Heart left ventricle (tissue), 16 donors: ENCODE results near the gene ZBTB20. TPM values are rescaled to one million over a fixed set of nuclear protein-coding genes. Genes with fewer than 3 reads are reported as not detected.

Experiments used
- ATAC-seq, 4 donors: fragments of 200-7000 bp; cut with Tn5 transposase; one replicate each; pipeline ENCODE4 v1.9.1; 2020 to 2022; ENCODE audit warnings: moderate library complexity in 4 of 4, mild to moderate bottlenecking in 3 of 4, moderate number of reproducible peaks in 1 of 4
- DNase-seq, 5 donors: peaks; one replicate each; pipeline ENCODE4 v3.0.0-alpha.2; 2020
- H3K27ac ChIP-seq, 12 donors: fragments of 200-600 bp; sonication (generic) in 4 of 12; one replicate each; pipeline versions ENCODE4 v1.5.0 to v1.8.0; 2016 to 2022; ENCODE audit warnings: mild to moderate bottlenecking in 2 of 12
- H3K27me3 ChIP-seq, 9 donors: fragments of 200-600 bp; sonication (generic) in 2 of 9; one replicate each; pipeline versions ENCODE4 v1.5.1 to v1.8.0; 2016 to 2022; ENCODE audit warnings: mild to moderate bottlenecking in 3 of 9
- H3K36me3 ChIP-seq, 9 donors: fragments of 200-600 bp; sonication (generic) in 2 of 9; one replicate each; pipeline versions ENCODE4 v1.5.0 to v1.8.0; 2018 to 2022; ENCODE audit warnings: mild to moderate bottlenecking in 2 of 9
- H3K4me1 ChIP-seq, 12 donors: fragments of 200-600 bp; sonication (generic) in 4 of 12; one replicate each; pipeline versions ENCODE4 v1.5.0 to v1.8.0; 2016 to 2022; ENCODE audit warnings: mild to moderate bottlenecking in 3 of 12
- H3K4me3 ChIP-seq, 12 donors: fragments of 200-600 bp; sonication (generic) in 4 of 12; one replicate each; pipeline versions ENCODE4 v1.5.0 to v1.8.0; 2017 to 2022; ENCODE audit warnings: mild to moderate bottlenecking in 9 of 12, moderate library complexity in 4 of 12
- H3K9me3 ChIP-seq, 12 donors: fragments of 200-600 bp; sonication (generic) in 4 of 12; one replicate each; pipeline versions ENCODE4 v1.5.0 to v1.8.0; 2016 to 2022; ENCODE audit warnings: mild to moderate bottlenecking in 1 of 12
- POLR2A ChIP-seq, 2 donors: fragments of 450-650 bp; IDR thresholded peaks; one replicate each; pipeline ENCODE4 v1.6.1; 2017; ENCODE audit warnings: antibody characterized with exemption in 2 of 2, mild to moderate bottlenecking in 2 of 2, moderate library complexity in 2 of 2
- WGBS, 4 donors: extraction: QIAGEN DNeasy Blood & Tissue Kit in 2 of 4; methylation state at CpG; one replicate each; pipeline versions ENCODE4 v1.1.5 to v1.1.7; 2013 to 2018; 5-methylcytosine and 5-hydroxymethylcytosine counted together
- intact Hi-C, 10 donors: fragments of 100-400 bp; cut with DNase I; formaldehyde crosslinking; loops; one replicate each; pipeline versions ENCODE4 v1.11.1 to v1.14.2; 2022
- polyA plus RNA-seq, 2 donors: library from polyadenylated mRNA; stranded (reverse); fragments of 200-250 nt; gene quantifications; one replicate each; pipeline ENCODE4 v1.2.3, GENCODE V29; 2013
- total RNA-seq, 9 donors: library from RNA; depleted of rRNA in 2 of 9; stranded (reverse); fragments of >200 nt in 2 of 9; fragmentation: NEBNext Ultra II Directional in 3 of 9; extraction: Animal tissue kit (Norgen Biotek cat#: 25700) in 3 of 9; gene quantifications; one replicate each; pipeline versions ENCODE4 v1.1.0 to v1.2.4, GENCODE V29; 2016 to 2023
- TF ChIP-seq, protein P1 (sequence below), 12 donors: fragments of 200-600 bp; sonication (generic) in 4 of 12; IDR thresholded peaks; one replicate each; pipeline versions ENCODE4 v1.5.0 to v1.8.0; 2018 to 2022; ENCODE audit warnings: antibody characterized with exemption in 12 of 12, mild to moderate bottlenecking in 5 of 12
- donor health status: ischemic (EF 13 %, LVEDD 7.1; RV severe dilation, severe dysfunction).
- donor health status: healthy with polysubstance abuse.
- donor health status: DM: no; HTN: yes; CAD: no.
- donor health status: DM: no; HTN: no; CAD: no.
- donor health status: ischemic (EF 25% LVEDD 6.9; RV normal size, moderate dysfunction).
- donor health status: ischemic (EF 25% LVEDD 5.7; RV mildly dilated, moderate dysfunction).
- donor health status: healthy.
- donor health status: DM: yes; HTN: yes; CAD: no.
- donor health status: ischemic (EF 35%, LVEDD 5.7; RV mildly dilated, moderate dysfunction).
- donor health status: nonischemic (EF 11% LVEDD 7.7; RV severe dilation, severe dysfunction).
- donor health status: DM: yes; HTN: yes; CAD: no.
- donor health status: PGD.
- donor health status: ischemic (EF 29% LVEDD 5.4; RV normal size, mild dysfunction).
- donor health status: nonischemic (EF 23%, LVEDD 6.1; RV moderate dilation, normal function).

ZBTB20 gene
- total and polyA plus RNA-seq, 11 donors: 6.2 to 109 (median 77.3) TPM

DNA sequence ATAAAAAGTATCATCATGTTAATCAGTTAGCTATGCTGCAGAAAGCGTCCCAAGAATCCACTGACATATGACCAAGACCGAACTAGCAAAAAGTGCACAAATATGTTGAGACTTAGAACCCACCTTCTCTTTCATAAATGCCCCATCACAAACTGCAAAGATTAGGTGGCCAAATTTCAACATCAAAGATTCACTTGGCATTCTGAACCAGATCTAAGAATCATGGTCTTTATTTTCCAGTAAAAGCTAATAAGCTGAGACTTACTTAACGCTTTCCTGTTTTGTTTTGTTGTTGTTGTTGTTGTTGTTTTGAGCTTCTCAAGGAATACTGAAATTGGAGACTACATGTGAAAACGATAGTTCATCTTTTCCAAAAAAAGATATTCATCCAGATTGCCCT is 62.4 kb downstream of the ZBTB20 start:
- intact Hi-C loops: loop anchor here in 3 of 10 donors (10.0 kb wide), 3 partner anchors 250 to 720 kb away; no protein-coding TSS in a partner anchor
- 64 to 92% (median 79%) methylated on average over 4 of the region's 4 CpGs for WGBS, 4 donors
- DNase-seq: no peak
- Histone ChIP-seq H3K4me3 (no peak overlapping the region), H3K9me3 (no peaks in the 10 kb centered on the region), H3K27ac (peak overlapping the region in 3 of 12 donors; percentile 7 to 19 (median 16)), H3K36me3 (no peaks in the 10 kb centered on the region), H3K4me1 (peaks cover 0 to 58% (median 21%) of the 10 kb centered on the region in 12 donors), H3K27me3 (no peaks in the 10 kb centered on the region)
- TF ChIP-seq, protein P1, sequence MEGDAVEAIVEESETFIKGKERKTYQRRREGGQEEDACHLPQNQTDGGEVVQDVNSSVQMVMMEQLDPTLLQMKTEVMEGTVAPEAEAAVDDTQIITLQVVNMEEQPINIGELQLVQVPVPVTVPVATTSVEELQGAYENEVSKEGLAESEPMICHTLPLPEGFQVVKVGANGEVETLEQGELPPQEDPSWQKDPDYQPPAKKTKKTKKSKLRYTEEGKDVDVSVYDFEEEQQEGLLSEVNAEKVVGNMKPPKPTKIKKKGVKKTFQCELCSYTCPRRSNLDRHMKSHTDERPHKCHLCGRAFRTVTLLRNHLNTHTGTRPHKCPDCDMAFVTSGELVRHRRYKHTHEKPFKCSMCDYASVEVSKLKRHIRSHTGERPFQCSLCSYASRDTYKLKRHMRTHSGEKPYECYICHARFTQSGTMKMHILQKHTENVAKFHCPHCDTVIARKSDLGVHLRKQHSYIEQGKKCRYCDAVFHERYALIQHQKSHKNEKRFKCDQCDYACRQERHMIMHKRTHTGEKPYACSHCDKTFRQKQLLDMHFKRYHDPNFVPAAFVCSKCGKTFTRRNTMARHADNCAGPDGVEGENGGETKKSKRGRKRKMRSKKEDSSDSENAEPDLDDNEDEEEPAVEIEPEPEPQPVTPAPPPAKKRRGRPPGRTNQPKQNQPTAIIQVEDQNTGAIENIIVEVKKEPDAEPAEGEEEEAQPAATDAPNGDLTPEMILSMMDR (IDR thresholded peaks at IDR 0.05): no peak
- TF ChIP-seq POLR2A (IDR thresholded peaks at IDR 0.05): no peak
- no peak for ATAC-seq

DNA sequence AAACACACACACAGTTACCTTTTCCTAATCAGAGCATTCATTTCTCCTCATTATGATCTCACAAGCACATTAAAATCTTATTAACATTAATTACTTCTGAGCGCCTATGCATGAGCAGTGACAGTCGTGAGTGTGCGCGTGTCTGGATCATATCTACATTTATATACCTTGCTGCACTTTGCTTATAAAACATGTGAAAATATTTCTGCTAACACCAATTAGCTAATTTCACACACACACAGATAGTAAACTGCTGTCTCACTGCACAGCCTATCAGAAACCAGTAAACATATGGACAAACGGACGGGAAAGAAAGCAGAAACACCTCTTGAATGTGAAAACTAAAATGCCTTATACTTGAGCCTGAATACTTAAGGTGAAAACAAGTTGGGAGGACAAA is 64.8 kb downstream of the ZBTB20 start:
- WGBS, 4 donors: 79 to 88% (median 84%) methylated on average over 6 of the region's 6 CpGs
- H3K4me3 ChIP-seq: no peak overlapping the region
- no peak for TF ChIP-seq POLR2A (IDR thresholded peaks at IDR 0.05)
- TF ChIP-seq, protein P1 (IDR thresholded peaks at IDR 0.05): no peak
- peaks cover 0 to 42% (median 16%) of the 10 kb centered on the region in 12 donors for H3K4me1 ChIP-seq
- H3K27ac ChIP-seq: no peak overlapping the region
- ATAC-seq (no peak), DNase-seq (no peak)
- intact Hi-C loops: loop anchor here in 3 of 10 donors (10.0 kb wide), 3 partner anchors 247 to 717 kb away; no protein-coding TSS in a partner anchor
- H3K9me3 ChIP-seq: peaks cover 0 to 1% (median 0%) of the 10 kb centered on the region in 12 donors
- H3K36me3 ChIP-seq: no peaks in the 10 kb centered on the region
- no peaks in the 10 kb centered on the region for H3K27me3 ChIP-seq

DNA sequence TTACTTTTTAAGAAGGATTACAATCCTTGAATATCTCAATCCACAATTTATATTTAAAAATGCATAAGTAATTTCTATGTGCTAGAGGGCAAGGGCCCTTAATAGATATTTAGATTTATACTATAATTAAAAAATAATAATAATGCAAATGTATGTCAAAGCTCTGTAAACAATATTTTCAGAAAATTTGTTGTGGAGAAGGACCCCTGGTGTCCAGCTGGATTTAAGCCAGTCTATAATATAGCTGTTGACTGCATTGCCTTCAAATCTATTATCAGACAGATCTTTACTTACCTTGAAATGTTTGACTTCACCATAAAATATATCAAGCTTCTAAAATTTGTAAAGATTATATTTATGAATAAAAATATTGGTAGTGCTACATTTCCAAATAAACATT is 65.6 kb downstream of the ZBTB20 start:
- no peak for TF ChIP-seq POLR2A (IDR thresholded peaks at IDR 0.05)
- TF ChIP-seq, protein P1 (IDR thresholded peaks at IDR 0.05): no peak
- Histone ChIP-seq H3K4me3 (no peak overlapping the region), H3K36me3 (peaks cover 0 to 5% (median 0%) of the 10 kb centered on the region in 9 donors), H3K9me3 (peaks cover 0 to 6% (median 0%) of the 10 kb centered on the region in 12 donors), H3K27me3 (no peaks in the 10 kb centered on the region), H3K4me1 (peaks cover 0 to 33% (median 11%) of the 10 kb centered on the region in 12 donors), H3K27ac (no peak overlapping the region)
- DNase-seq (no peak), ATAC-seq (no peak)
- intact Hi-C loops: loop anchor here in 3 of 10 donors (10.0 kb wide), 3 partner anchors 247 to 717 kb away; no protein-coding TSS in a partner anchor

DNA sequence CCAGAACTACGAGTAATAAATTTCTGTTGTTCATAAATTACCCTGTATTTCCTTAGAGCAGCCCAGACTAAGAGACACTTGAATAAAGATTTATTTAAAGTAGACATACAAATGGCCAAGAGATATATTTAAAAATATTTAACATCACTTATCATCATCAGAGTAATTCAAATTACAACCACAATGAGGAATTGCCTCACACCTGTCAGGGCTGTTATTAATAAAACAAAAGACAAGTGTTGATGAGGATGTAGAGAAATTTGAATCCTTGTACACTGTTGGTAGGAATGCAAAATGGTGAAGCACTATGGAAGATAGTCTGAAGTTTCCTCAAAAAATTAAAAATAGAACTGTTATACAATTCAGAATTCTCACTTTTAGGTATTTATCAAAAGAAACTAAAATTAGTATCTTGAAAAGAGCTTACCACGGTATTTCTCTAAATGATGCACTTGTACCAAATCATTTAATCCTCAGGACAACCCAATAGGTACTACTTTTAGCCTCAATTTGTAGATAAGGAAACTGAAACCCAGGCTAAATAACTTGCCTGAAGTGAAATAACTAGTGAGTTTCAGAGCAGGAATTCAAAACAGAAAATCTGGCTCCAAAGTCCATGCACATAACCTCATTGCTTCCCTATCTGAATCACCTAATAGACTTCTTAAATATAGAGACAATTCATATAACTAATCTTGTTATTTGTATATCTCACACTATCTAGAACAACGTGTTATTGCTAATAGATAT is 69.4 kb downstream of the ZBTB20 start:
- DNase-seq (no peak), ATAC-seq (no peak)
- 63 to 68% (median 64%) methylated on average over 3 of the region's 3 CpGs for WGBS, 4 donors
- Histone ChIP-seq H3K9me3 (peaks cover 0 to 14% (median 0%) of the 10 kb centered on the region in 12 donors), H3K4me3 (no peak overlapping the region), H3K36me3 (peaks cover 0 to 7% (median 0%) of the 10 kb centered on the region in 9 donors), H3K27me3 (no peaks in the 10 kb centered on the region), H3K4me1 (peaks cover 0 to 23% (median 11%) of the 10 kb centered on the region in 12 donors), H3K27ac (no peak overlapping the region)
- intact Hi-C loops: no loop called here
- TF ChIP-seq, protein P1 (IDR thresholded peaks at IDR 0.05): no peak
